HEK293 (cell line): Measurements from ENCODE around the gene STON2.

Experiments used
- CTCF ChIA-PET: fragments of 350-600 bp; formaldehyde crosslinking; extraction: SDS; loops from one replicate; lab custom pipeline; 2021; ENCODE audit warnings: antibody characterized with exemption; lab: Yijun Ruan, JAX
- POLR2A ChIA-PET: fragments of 300-600 bp; formaldehyde crosslinking; extraction: SDS; loops from one replicate; lab custom pipeline; 2020; ENCODE audit warnings: antibody characterized with exemption, inconsistent platforms; lab: Yijun Ruan, JAX
- H3K27ac ChIP-seq: fragments of 200-500 bp; sonication (Bioruptor generic); 2 replicates; pipeline ENCODE4 v1.5.1; 2014; ENCODE audit warnings: low read depth, low read length, control low read depth, inconsistent platforms; ENCODE audit errors: extremely low read depth
- H3K36me3 ChIP-seq, 2 experiments: fragments of 200-500 bp in 1 of 2; sonication (Bioruptor generic) in 1 of 2; 1 replicate in 1 of 2; 2 replicates in 1 of 2; pipeline ENCODE4 v1.5.1; 2014 to 2017; ENCODE audit warnings: inconsistent platforms in 2 of 2, low read length in 2 of 2; ENCODE audit not compliant: control insufficient read depth in 2 of 2, insufficient read depth in 1 of 2
- H3K4me1 ChIP-seq: fragments of 200-500 bp; sonication (Bioruptor generic); 2 replicates; pipeline ENCODE4 v1.5.1; 2014; ENCODE audit warnings: mild to moderate bottlenecking, low read length, inconsistent platforms; ENCODE audit not compliant: control insufficient read depth, insufficient read depth
- H3K4me3 ChIP-seq: 2 replicates; pipeline ENCODE4 v1.5.1; 2011; ENCODE audit warnings: low read depth, mild to moderate bottlenecking, control low read depth, low read length, moderate library complexity
- H3K9me3 ChIP-seq: fragments of 200-500 bp; sonication (Bioruptor generic); 2 replicates; pipeline ENCODE4 v1.5.1; 2014; ENCODE audit warnings: low read depth, low read length, inconsistent platforms; ENCODE audit not compliant: control insufficient read depth, insufficient read depth
- GLIS2 ChIP-seq: fragments of 450-650 bp; formaldehyde crosslinking; IDR thresholded peaks from 2 replicates; pipeline ENCODE4 v1.5.1; 2016; ENCODE audit warnings: missing biosample characterization, missing genetic modification characterization
- HOXD13 ChIP-seq: sonication (generic); formaldehyde crosslinking; IDR thresholded peaks from 2 replicates; pipeline ENCODE4 v1.8.0; 2022; ENCODE audit warnings: missing genetic modification reagents, borderline replicate concordance
- KLF16 ChIP-seq: fragments of 450-650 bp; formaldehyde crosslinking; IDR thresholded peaks from 2 replicates; pipeline ENCODE4 v1.5.1; 2017; ENCODE audit warnings: missing biosample characterization, missing genetic modification characterization
- KLF8 ChIP-seq: fragments of 450-650 bp; formaldehyde crosslinking; IDR thresholded peaks from 2 replicates; pipeline ENCODE4 v1.5.1; 2016; ENCODE audit warnings: missing biosample characterization, missing genetic modification characterization
- MYNN ChIP-seq: fragments of 450-650 bp; formaldehyde crosslinking; IDR thresholded peaks from 2 replicates; pipeline ENCODE4 v1.5.1; 2016; ENCODE audit warnings: missing biosample characterization, missing genetic modification characterization, borderline replicate concordance
- PBX3 ChIP-seq: sonication (generic); formaldehyde crosslinking; IDR thresholded peaks from 2 replicates; pipeline ENCODE4 v1.8.1; 2022; ENCODE audit warnings: mild to moderate bottlenecking, moderate library complexity, missing genetic modification reagents
- SCRT1 ChIP-seq: fragments of 450-650 bp; formaldehyde crosslinking; IDR thresholded peaks from 2 replicates; pipeline ENCODE4 v1.5.1; 2016; ENCODE audit warnings: missing biosample characterization, missing genetic modification characterization, borderline replicate concordance
- YY1 ChIP-seq: fragments of 450-650 bp; formaldehyde crosslinking; IDR thresholded peaks from 2 replicates; pipeline ENCODE4 v1.5.1; 2018; ENCODE audit warnings: missing biosample characterization, missing genetic modification characterization
- ZBTB17 ChIP-seq: fragments of 450-650 bp; formaldehyde crosslinking; IDR thresholded peaks from 2 replicates; pipeline ENCODE4 v1.5.1; 2016; ENCODE audit warnings: missing biosample characterization, missing genetic modification characterization
- ZBTB21 ChIP-seq: fragments of 450-650 bp; formaldehyde crosslinking; IDR thresholded peaks from 2 replicates; pipeline ENCODE4 v1.5.1; 2017; ENCODE audit warnings: missing biosample characterization, missing genetic modification characterization
- ZFHX2 ChIP-seq: fragments of 450-650 bp; formaldehyde crosslinking; conservative IDR thresholded peaks from 2 replicates; pipeline ENCODE4 v1.5.1; 2016; ENCODE audit warnings: missing biosample characterization, missing genetic modification characterization
- ZNF138 ChIP-seq: fragments of 450-650 bp; formaldehyde crosslinking; IDR thresholded peaks from 2 replicates; pipeline ENCODE4 v1.5.1; 2016; ENCODE audit warnings: missing biosample characterization, missing genetic modification characterization, borderline replicate concordance
- ZNF184 ChIP-seq: fragments of 450-650 bp; IDR thresholded peaks from 2 replicates; pipeline ENCODE4 v1.5.1; 2018; ENCODE audit warnings: missing biosample characterization, mild to moderate bottlenecking, missing genetic modification characterization
- ZNF211 ChIP-seq: fragments of 450-650 bp; formaldehyde crosslinking; IDR thresholded peaks from 2 replicates; pipeline ENCODE4 v1.5.1; 2016; ENCODE audit warnings: low read depth, missing biosample characterization, missing genetic modification characterization
- ZNF214 ChIP-seq: fragments of 450-650 bp; formaldehyde crosslinking; IDR thresholded peaks from 2 replicates; pipeline ENCODE4 v1.5.1; 2017; ENCODE audit warnings: missing biosample characterization, mild to moderate bottlenecking, missing genetic modification characterization, borderline replicate concordance
- ZNF239 ChIP-seq: fragments of 450-650 bp; formaldehyde crosslinking; IDR thresholded peaks from 2 replicates; pipeline ENCODE4 v1.5.1; 2016; ENCODE audit warnings: missing biosample characterization, missing genetic modification characterization
- ZNF311 ChIP-seq: fragments of 450-650 bp; formaldehyde crosslinking; IDR thresholded peaks from 2 replicates; pipeline ENCODE4 v1.5.1; 2017; ENCODE audit warnings: missing biosample characterization, missing genetic modification characterization, borderline replicate concordance
- ZNF404 ChIP-seq: fragments of 450-650 bp; formaldehyde crosslinking; IDR thresholded peaks from 2 replicates; pipeline ENCODE4 v1.5.1; 2017; ENCODE audit warnings: missing biosample characterization, missing genetic modification characterization
- ZNF529 ChIP-seq: fragments of 450-650 bp; formaldehyde crosslinking; IDR thresholded peaks from 2 replicates; pipeline ENCODE4 v1.5.1; 2017; ENCODE audit warnings: missing genetic modification characterization, missing biosample characterization; ENCODE audit not compliant: insufficient replicate concordance
- ZNF548 ChIP-seq: fragments of 450-650 bp; formaldehyde crosslinking; IDR thresholded peaks from 2 replicates; pipeline ENCODE4 v1.5.1; 2016; ENCODE audit warnings: missing biosample characterization, missing genetic modification characterization
- ZNF596 ChIP-seq: fragments of 450-650 bp; IDR thresholded peaks from 2 replicates; pipeline ENCODE4 v1.5.0; 2018; ENCODE audit warnings: missing biosample characterization, mild to moderate bottlenecking, missing genetic modification characterization, moderate library complexity
- ZNF624 ChIP-seq: fragments of 450-650 bp; formaldehyde crosslinking; IDR thresholded peaks from 2 replicates; pipeline ENCODE4 v1.5.1; 2017; ENCODE audit warnings: missing biosample characterization, missing genetic modification characterization
- ZNF658 ChIP-seq: fragments of 450-650 bp; formaldehyde crosslinking; IDR thresholded peaks from 2 replicates; pipeline ENCODE4; 2016; ENCODE audit warnings: missing biosample characterization, missing genetic modification characterization
- ZNF670 ChIP-seq: fragments of 450-650 bp; formaldehyde crosslinking; IDR thresholded peaks from 2 replicates; pipeline ENCODE4 v1.5.1; 2016; ENCODE audit warnings: missing biosample characterization, missing genetic modification characterization, low read depth
- ZNF776 ChIP-seq: fragments of 450-650 bp; formaldehyde crosslinking; IDR thresholded peaks from 2 replicates; pipeline ENCODE4 v1.5.0; 2017; ENCODE audit warnings: missing biosample characterization, missing genetic modification characterization, borderline replicate concordance
- ZNF792 ChIP-seq: fragments of 450-650 bp; formaldehyde crosslinking; IDR thresholded peaks from 2 replicates; pipeline ENCODE4 v1.5.1; 2016; ENCODE audit warnings: missing biosample characterization, missing genetic modification characterization
- ZXDB ChIP-seq: fragments of 450-650 bp; formaldehyde crosslinking; IDR thresholded peaks from 2 replicates; pipeline ENCODE4 v1.5.1; 2016; ENCODE audit warnings: missing biosample characterization, missing genetic modification characterization
- TF ChIP-seq, protein P1 (sequence below): IDR thresholded peaks from 2 replicates; pipeline ENCODE4 v1.6.1; 2011; ENCODE audit warnings: mild to moderate bottlenecking, low read depth, low read length, borderline replicate concordance
- TF ChIP-seq, protein P2 (sequence below): fragments of 450-650 bp; formaldehyde crosslinking; IDR thresholded peaks from 2 replicates; pipeline ENCODE4 v1.5.1; 2016; ENCODE audit warnings: missing biosample characterization, missing genetic modification characterization
- TF ChIP-seq, protein P3 (sequence below): fragments of 450-650 bp; formaldehyde crosslinking; IDR thresholded peaks from 2 replicates; pipeline ENCODE4 v1.5.1; 2016; ENCODE audit warnings: missing biosample characterization, missing genetic modification characterization
- TF ChIP-seq, protein P4 (sequence below): fragments of 450-650 bp; formaldehyde crosslinking; IDR thresholded peaks from 2 replicates; pipeline ENCODE4; 2016; ENCODE audit warnings: missing biosample characterization, missing genetic modification characterization

The STON2 gene

DNA sequence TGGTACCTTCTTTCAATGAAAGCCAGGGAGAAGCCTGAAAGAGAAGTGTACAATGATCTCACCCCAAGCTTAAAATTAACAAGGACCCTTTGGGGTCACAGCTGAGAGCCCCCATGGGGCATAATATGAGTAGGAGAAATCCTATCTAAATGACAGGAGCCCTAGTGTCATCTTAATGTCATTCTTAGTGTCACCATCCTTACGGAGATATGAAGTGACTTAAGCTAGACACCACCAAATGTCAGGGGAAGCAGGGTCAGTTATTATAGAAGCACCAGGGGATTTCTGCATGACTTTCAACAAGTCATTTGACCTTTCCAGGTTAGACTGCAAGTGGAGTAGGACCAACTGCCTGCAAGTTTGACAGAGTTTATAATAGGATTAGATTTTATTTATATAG is 28.9 kb upstream of the STON2 start:
- POLR2A ChIA-PET: no interaction called here
- TF ChIP-seq, protein P1, sequence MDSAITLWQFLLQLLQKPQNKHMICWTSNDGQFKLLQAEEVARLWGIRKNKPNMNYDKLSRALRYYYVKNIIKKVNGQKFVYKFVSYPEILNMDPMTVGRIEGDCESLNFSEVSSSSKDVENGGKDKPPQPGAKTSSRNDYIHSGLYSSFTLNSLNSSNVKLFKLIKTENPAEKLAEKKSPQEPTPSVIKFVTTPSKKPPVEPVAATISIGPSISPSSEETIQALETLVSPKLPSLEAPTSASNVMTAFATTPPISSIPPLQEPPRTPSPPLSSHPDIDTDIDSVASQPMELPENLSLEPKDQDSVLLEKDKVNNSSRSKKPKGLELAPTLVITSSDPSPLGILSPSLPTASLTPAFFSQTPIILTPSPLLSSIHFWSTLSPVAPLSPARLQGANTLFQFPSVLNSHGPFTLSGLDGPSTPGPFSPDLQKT: no peak
- no peak for TF ChIP-seq ZNF658 (tag by site-specific recombination)
- no peak for TF ChIP-seq YY1 (tag by site-specific recombination)
- no peak for TF ChIP-seq ZNF138 (tag by site-specific recombination)
- no peak for TF ChIP-seq SCRT1 (tag by site-specific recombination)
- TF ChIP-seq ZNF404 (tag by site-specific recombination): no peak
- TF ChIP-seq ZFHX2: no peak
- no peak for TF ChIP-seq ZNF548 (tag by site-specific recombination)
- TF ChIP-seq GLIS2: no peak
- no peak for TF ChIP-seq PBX3 (CRISPR knock-in tag)
- no peak for TF ChIP-seq ZNF311 (tag by site-specific recombination)
- TF ChIP-seq, protein P2, sequence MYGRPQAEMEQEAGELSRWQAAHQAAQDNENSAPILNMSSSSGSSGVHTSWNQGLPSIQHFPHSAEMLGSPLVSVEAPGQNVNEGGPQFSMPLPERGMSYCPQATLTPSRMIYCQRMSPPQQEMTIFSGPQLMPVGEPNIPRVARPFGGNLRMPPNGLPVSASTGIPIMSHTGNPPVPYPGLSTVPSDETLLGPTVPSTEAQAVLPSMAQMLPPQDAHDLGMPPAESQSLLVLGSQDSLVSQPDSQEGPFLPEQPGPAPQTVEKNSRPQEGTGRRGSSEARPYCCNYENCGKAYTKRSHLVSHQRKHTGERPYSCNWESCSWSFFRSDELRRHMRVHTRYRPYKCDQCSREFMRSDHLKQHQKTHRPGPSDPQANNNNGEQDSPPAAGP (tag by site-specific recombination): no peak
- TF ChIP-seq ZNF239: no peak
- TF ChIP-seq, protein P3, sequence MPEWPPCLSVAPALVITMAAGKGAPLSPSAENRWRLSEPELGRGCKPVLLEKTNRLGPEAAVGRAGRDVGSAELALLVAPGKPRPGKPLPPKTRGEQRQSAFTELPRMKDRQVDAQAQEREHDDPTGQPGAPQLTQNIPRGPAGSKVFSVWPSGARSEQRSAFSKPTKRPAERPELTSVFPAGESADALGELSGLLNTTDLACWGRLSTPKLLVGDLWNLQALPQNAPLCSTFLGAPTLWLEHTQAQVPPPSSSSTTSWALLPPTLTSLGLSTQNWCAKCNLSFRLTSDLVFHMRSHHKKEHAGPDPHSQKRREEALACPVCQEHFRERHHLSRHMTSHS (tag by site-specific recombination): no peak
- no peak for TF ChIP-seq ZNF776
- TF ChIP-seq, protein P4, sequence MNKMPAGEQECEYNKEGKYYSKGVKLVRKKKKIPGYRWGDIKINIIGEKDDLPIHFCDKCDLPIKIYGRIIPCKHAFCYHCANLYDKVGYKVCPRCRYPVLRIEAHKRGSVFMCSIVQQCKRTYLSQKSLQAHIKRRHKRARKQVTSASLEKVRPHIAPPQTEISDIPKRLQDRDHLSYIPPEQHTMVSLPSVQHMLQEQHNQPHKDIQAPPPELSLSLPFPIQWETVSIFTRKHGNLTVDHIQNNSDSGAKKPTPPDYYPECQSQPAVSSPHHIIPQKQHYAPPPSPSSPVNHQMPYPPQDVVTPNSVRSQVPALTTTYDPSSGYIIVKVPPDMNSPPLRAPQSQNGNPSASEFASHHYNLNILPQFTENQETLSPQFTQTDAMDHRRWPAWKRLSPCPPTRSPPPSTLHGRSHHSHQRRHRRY (tag by site-specific recombination): no peak
- no peak for TF ChIP-seq HOXD13
- no peak for TF ChIP-seq MYNN (tag by site-specific recombination)
- no peak for TF ChIP-seq ZNF529 (tag by site-specific recombination)
- peaks cover 0 to 8% of the 10 kb centered on the region in 2 experiments; a peak in 2 of 3 replicates for H3K36me3 ChIP-seq
- no peak overlapping the region for H3K27ac ChIP-seq
- peaks cover 2% of the 10 kb centered on the region for H3K4me1 ChIP-seq
- no peak overlapping the region for H3K4me3 ChIP-seq
- H3K9me3 ChIP-seq: no peaks in the 10 kb centered on the region
- CTCF ChIA-PET: interaction anchor here (0.6 kb wide), 1 partner anchor 185 kb away, joined by 3 read pairs; no protein-coding TSS in a partner anchor

GRCh38 chr14:81427348-81428058 is 27.4 kb upstream of the STON2 start:
- ChIA-PET CTCF (interaction anchor here (0.8 kb wide), 1 partner anchor 66 kb away, joined by 4 read pairs; no protein-coding TSS in a partner anchor), POLR2A (interaction anchor here (0.9 to 1.3 kb wide), 3 partner anchors 9 to 208 kb away, joined by 3 to 4 read pairs (median 3); partner anchors contain the start of gene GTF2A1)
- no peak overlapping the region for H3K27ac ChIP-seq
- H3K36me3 ChIP-seq: peaks cover 0 to 8% of the 10 kb centered on the region in 2 experiments; a peak in 2 of 3 replicates
- no peaks in the 10 kb centered on the region for H3K9me3 ChIP-seq
- H3K4me1 ChIP-seq: no peaks in the 10 kb centered on the region; the same call in 1 of the 2 replicates
- H3K4me3 ChIP-seq: no peak overlapping the region
- TF ChIP-seq ZXDB (tag by site-specific recombination) (no peak), YY1 (tag by site-specific recombination) (no peak), ZNF624 (tag by site-specific recombination) (no peak), ZNF184 (tag by site-specific recombination) (no peak), ZBTB21 (no peak), KLF16 (tag by site-specific recombination) (no peak), KLF8 (tag by site-specific recombination) (no peak), ZNF596 (tag by site-specific recombination) (no peak), ZNF670 (no peak), ZNF792 (tag by site-specific recombination) (no peak), ZNF548 (tag by site-specific recombination) (no peak), ZNF776 (no peak), ZBTB17 (tag by site-specific recombination) (0 out of 2 replicates have a peak, but pooled peaks have one; percentile 22), ZNF211 (tag by site-specific recombination) (no peak), ZNF214 (tag by site-specific recombination) (no peak)
